Fibroblast of pulmonary artery (primary cell): Measurements from ENCODE around the gene HOXC9.

Experiments used
- DNase-seq: peaks from one replicate; pipeline ENCODE4 v3.0.0-alpha.2; 2010; ENCODE audit warnings: low read depth
- H3K4me3 ChIP-seq: replicated peaks from 2 replicates; pipeline ENCODE4 v1.5.1; 2011; ENCODE audit warnings: low read depth, mild to moderate bottlenecking, control low read depth, low read length, moderate library complexity
- CTCF ChIP-seq: IDR thresholded peaks from 2 replicates; pipeline ENCODE4 v1.5.1; 2011; ENCODE audit warnings: mild to moderate bottlenecking, control low read depth, low read length, inconsistent platforms; ENCODE audit errors: missing control alignments

Gene HOXC9

GRCh38 chr12:53969588-53970259, 30.2 kb upstream of the HOXC9 start:
- no peak for DNase-seq
- no peak overlapping the region for H3K4me3 ChIP-seq
- no peak for TF ChIP-seq CTCF

- H3K4me3 ChIP-seq: no peak overlapping the region
- TF ChIP-seq CTCF: no peak
- DNase-seq: no peak
These were observed 29.5 kb upstream of the HOXC9 start for GRCh38 chr12:53970451-53970850.

DNA sequence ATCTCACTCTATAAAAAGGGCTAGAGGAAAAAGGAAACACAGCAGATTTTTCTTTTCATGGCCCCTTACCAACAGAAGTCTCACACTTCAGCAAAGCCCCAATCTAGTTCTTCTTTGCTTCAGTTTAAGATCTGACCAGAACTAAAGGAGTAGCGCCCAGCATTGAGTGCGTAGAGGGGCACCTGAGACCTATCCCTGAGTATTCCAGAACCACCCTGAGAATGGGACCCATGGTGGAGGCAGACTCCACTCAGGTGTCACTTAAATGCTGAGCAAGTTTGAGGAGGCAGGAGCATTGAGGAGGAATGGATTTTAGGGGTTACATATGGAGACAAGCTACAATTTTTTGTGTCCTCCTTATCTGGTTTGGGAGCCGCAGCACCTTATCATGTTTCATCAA, 28.8 kb upstream of the HOXC9 start:
- DNase-seq: no peak
- H3K4me3 ChIP-seq: no peak overlapping the region
- no peak for TF ChIP-seq CTCF

GRCh38 chr12:53971686-53972085, 28.3 kb upstream of the HOXC9 start:
- H3K4me3 ChIP-seq: no peak overlapping the region
- no peak for TF ChIP-seq CTCF
- DNase-seq: no peak

- H3K4me3 ChIP-seq: no peak overlapping the region
- no peak for TF ChIP-seq CTCF
These were observed 27.7 kb upstream of the HOXC9 start for GRCh38 chr12:53972152-53972702.

DNA sequence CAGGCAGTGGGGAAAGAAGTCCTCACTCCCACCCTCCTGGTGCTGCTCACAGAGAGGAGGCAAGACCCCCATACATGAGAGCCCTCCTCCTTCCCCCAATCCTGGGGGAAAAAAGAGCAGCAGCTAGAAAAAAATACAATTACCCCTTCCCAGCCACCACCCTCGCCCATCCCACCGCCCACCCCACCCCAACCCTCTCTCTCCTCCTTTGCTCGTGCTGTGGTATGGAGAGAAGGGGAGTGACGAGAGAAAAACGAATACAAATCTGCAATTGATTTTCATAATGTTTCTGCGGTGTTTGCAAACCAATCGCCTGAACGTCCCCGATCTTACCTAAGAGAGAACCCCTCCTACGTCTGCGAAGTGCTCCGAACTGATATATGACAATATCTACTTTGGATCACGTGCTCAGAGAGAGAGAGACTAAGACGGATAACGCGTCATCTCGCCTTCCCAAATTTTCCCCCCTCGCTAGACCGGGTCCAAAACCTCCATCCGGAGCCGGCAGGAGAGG, 27.2 kb upstream of the HOXC9 start, which contains the start of gene HOXC11:
TSS of gene HOXC11 (plus strand) at position 405 of the 514 bp plus-strand sequence. CDS start 116 bp downstream, outside the sequence.
- no peak for TF ChIP-seq CTCF
- no peak for DNase-seq
- no peak within 1 kb of the TSS for H3K4me3 ChIP-seq

More at GRCh38 chr12:53972152-53972702, 27.7 kb upstream of the HOXC9 start:
- no peak for DNase-seq
